Body of pancreas (tissue), 4 donors: Measurements from ENCODE around the gene SREBF2.

Experiments
- CTCF ChIP-seq, 7 experiments: fragments of 450-650 bp in 4 of 7; fragments of 200-600 bp in 3 of 7; sonication (generic) in 3 of 7; IDR thresholded peaks; one replicate each; pipeline ENCODE4 v1.5.1; 2016 to 2019; ENCODE audit warnings: antibody characterized with exemption in 7 of 7
- POLR2A ChIP-seq, 3 donors: fragments of 450-650 bp; IDR thresholded peaks; one replicate each; pipeline ENCODE4 v1.6.1; 2016; ENCODE audit warnings: antibody characterized with exemption in 3 of 3, mild to moderate bottlenecking in 2 of 3

GRCh38 chr22:41862160-41862529 is 29.2 kb downstream of the SREBF2 start:
- TF ChIP-seq POLR2A (IDR thresholded peaks at IDR 0.05) (no peak), CTCF (IDR thresholded peaks at IDR 0.05) (no peak)
